ENCODE measurements around the gene PGLYRP3. TPM values are rescaled to one million over a fixed set of nuclear protein-coding genes. Genes with fewer than 3 reads are reported as not detected.

Gene PGLYRP3
- total and polyA plus RNA-seq, 2 of the 8 experiments (the other 6 are each of a cell fraction or from before 2014, with no cell fraction given) = not detected

DNA sequence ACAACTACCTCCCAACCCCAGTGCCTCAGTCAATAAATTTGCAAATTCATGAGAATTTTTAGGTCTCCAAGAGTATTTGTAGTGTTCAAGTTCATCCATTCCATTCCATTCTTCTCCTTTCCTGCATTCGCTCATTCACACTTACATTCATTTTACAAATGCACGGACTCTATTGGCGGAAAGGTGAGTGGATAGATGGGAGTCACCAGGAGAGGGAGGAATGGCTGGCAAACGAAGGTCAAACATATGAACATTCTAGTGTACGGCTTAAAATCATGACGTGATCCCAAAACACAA lies 50.7 kb downstream of the PGLYRP3 start:
- H3K4ac ChIP-seq (replicated peaks; ENCODE audit: insufficient read length, low read depth, low read length) = no peak overlapping the region
- DNase-seq (ENCODE audit: low read depth in 1 of 2, low spot score in 2 of 2) = no peak
- no peaks in the 10 kb centered on the region for H3K79me1 ChIP-seq (ENCODE audit: low read depth, low read length)
- no peaks in the 10 kb centered on the region for H3K9me3 ChIP-seq (ENCODE audit: insufficient read depth in 2 of 2, low read depth in 1 of 2, low read length in 1 of 2)
- peaks cover 8 to 49% (median 38%) of the 10 kb centered on the region in 4 experiments for H3K27me3 ChIP-seq (replicated peaks in 1 of 4; ENCODE audit: control insufficient read depth in 3 of 4, extremely low read depth in 1 of 4, insufficient read depth in 3 of 4, low read length in 3 of 4)
- no peak overlapping the region for H3K9ac ChIP-seq (replicated peaks in 1 of 4; ENCODE audit: extremely low read depth in 1 of 4, low read depth in 3 of 4, low read length in 3 of 4)
- CTCF ChIA-PET (ENCODE audit: partially characterized antibody) = interaction anchor here (1.3 kb wide), 1 partner anchor 27 kb away, joined by 6 read pairs; no protein-coding TSS in a partner anchor
- 76% methylated on average over 6 of the region's 6 CpGs; no CpG with 5 or more reads in 1 of the 2 experiments for WGBS, 2 experiments (ENCODE audit: extremely low coverage in 1 of 2, insufficient coverage in 1 of 2, insufficient read length in 1 of 2, insufficient replicate concordance in 2 of 2, low coverage in 1 of 2, low lambda C conversion rate in 2 of 2, missing lambda C conversion rate in 1 of 2)
- no peak overlapping the region for H2BK5ac ChIP-seq (ENCODE audit: low read depth, low read length)
- no peak overlapping the region for H3K23ac ChIP-seq (ENCODE audit: insufficient read length)
- H3K4me3 ChIP-seq (ENCODE audit: extremely low read depth in 1 of 4, insufficient read depth in 2 of 4, low read depth in 3 of 4, low read length in 4 of 4) = peak overlapping the region; percentile 46 to 65 (median 50); a peak in 7 of 8 replicates
- H3K23me2 ChIP-seq (ENCODE audit: low read depth, low read length) = no peaks in the 10 kb centered on the region
- no peak overlapping the region for H2BK15ac ChIP-seq (ENCODE audit: low read length)
- H3K79me2 ChIP-seq (ENCODE audit: control insufficient read depth in 1 of 2, insufficient read depth in 2 of 2, low read length in 2 of 2) = no peaks in the 10 kb centered on the region
- H3K4me2 ChIP-seq (ENCODE audit: insufficient read depth in 1 of 2, low read depth in 2 of 2, low read length in 2 of 2) = peak overlapping the region; percentile 60 to 87
- H3K36me3 ChIP-seq (ENCODE audit: control insufficient read depth in 2 of 4, insufficient read depth in 4 of 4, low read length in 3 of 4) = no peaks in the 10 kb centered on the region
- no peak overlapping the region for H4K5ac ChIP-seq (ENCODE audit: insufficient read length, low read depth, low read length)
- H2AK5ac ChIP-seq (ENCODE audit: low read depth, low read length) = no peak overlapping the region
- H3K4me1 ChIP-seq (replicated peaks in 1 of 4; ENCODE audit: control insufficient read depth in 3 of 4, insufficient read depth in 4 of 4, low read length in 3 of 4) = 0 out of 7 replicates have a peak, but pooled peaks cover 0 to 3% (median 0%) of the 10 kb centered on the region in 4 experiments
- no peak overlapping the region for H4K91ac ChIP-seq (replicated peaks; ENCODE audit: insufficient read length, low read length)
- H2BK120ac ChIP-seq (replicated peaks; ENCODE audit: low read depth, low read length) = no peak overlapping the region
- FAIRE-seq = no peak
- no peak overlapping the region for H3K14ac ChIP-seq (ENCODE audit: insufficient read length)
- POLR2A ChIA-PET (ENCODE audit: partially characterized antibody) = no interaction called here
- H2AFZ ChIP-seq (ENCODE audit: low read length) = peak overlapping the region; percentile 67
- H3K18ac ChIP-seq (ENCODE audit: extremely low read depth, low read length) = no peak overlapping the region
- H4K20me1 ChIP-seq (replicated peaks in 1 of 2; ENCODE audit: control insufficient read depth in 1 of 2, insufficient read depth in 2 of 2, low read length in 2 of 2) = no peaks in the 10 kb centered on the region
- H3K27ac ChIP-seq (ENCODE audit: low read depth, low read length) = no peak overlapping the region
- no peak overlapping the region for H3K56ac ChIP-seq (replicated peaks; ENCODE audit: insufficient read length, low read depth, low read length)
- H2BK20ac ChIP-seq (ENCODE audit: low read length) = no peak overlapping the region
- H4K8ac ChIP-seq (ENCODE audit: extremely low read depth, insufficient read depth, low read length) = no peak overlapping the region
- no peak overlapping the region for H2BK12ac ChIP-seq (ENCODE audit: low read depth, low read length)
- no peak for TF ChIP-seq CEBPB (IDR thresholded peaks at IDR 0.05; ENCODE audit: low read depth, low read length)
- TF ChIP-seq NANOG (IDR thresholded peaks at IDR 0.05; ENCODE audit: insufficient read depth, low read depth, low read length, poor library complexity, severe bottlenecking) = no peak
- no peak for TF ChIP-seq EP300 (IDR thresholded peaks at IDR 0.05; ENCODE audit: borderline replicate concordance in 1 of 2, low read depth in 2 of 2, low read length in 2 of 2)
- no peak for TF ChIP-seq PHF8 (conservative IDR thresholded peaks at IDR 0.05; ENCODE audit: low read depth, low read length)
- no peak for TF ChIP-seq SIN3A (conservative IDR thresholded peaks at IDR 0.05 in 1 of 2, IDR thresholded peaks at IDR 0.05 in 1 of 2; ENCODE audit: low read depth in 1 of 2, low read length in 2 of 2)
- TF ChIP-seq FOSL1 (IDR thresholded peaks at IDR 0.05; ENCODE audit: insufficient read depth, low read depth, low read length) = no peak
- TF ChIP-seq JUN (IDR thresholded peaks at IDR 0.05; ENCODE audit: low read depth, low read length) = no peak
- TF ChIP-seq, protein P1, sequence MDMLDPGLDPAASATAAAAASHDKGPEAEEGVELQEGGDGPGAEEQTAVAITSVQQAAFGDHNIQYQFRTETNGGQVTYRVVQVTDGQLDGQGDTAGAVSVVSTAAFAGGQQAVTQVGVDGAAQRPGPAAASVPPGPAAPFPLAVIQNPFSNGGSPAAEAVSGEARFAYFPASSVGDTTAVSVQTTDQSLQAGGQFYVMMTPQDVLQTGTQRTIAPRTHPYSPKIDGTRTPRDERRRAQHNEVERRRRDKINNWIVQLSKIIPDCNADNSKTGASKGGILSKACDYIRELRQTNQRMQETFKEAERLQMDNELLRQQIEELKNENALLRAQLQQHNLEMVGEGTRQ (IDR thresholded peaks at IDR 0.05; ENCODE audit: low read length) = no peak
- TF ChIP-seq SIX5 (IDR thresholded peaks at IDR 0.05; ENCODE audit: low read depth, low read length) = no peak
- no peak for TF ChIP-seq SUZ12 (IDR thresholded peaks at IDR 0.05; ENCODE audit: low read length)
- TF ChIP-seq POLR2AphosphoS5 (IDR thresholded peaks at IDR 0.05; ENCODE audit: low read depth, low read length) = no peak
- TF ChIP-seq SIRT6 (IDR thresholded peaks at IDR 0.05; ENCODE audit: low read length) = no peak
- no peak for TF ChIP-seq CTBP2 (IDR thresholded peaks at IDR 0.05; ENCODE audit: borderline replicate concordance, insufficient read depth, insufficient read length, low read length)

All from H1 (cell line).